Muscle of leg (tissue), 11 donors: ENCODE measurements around the gene OSBPL6. TPM values are rescaled to one million over a fixed set of nuclear protein-coding genes. Genes with fewer than 3 reads are reported as not detected.
"Not testable (repeated sequence)": the region's sequence is repeated elsewhere in the genome, so short reads cannot be mapped to it uniquely, and the experiment has no call there.

Experiments used
- DNase-seq: peaks from one replicate; pipeline ENCODE4 v3.0.0; 2013
- H3K27ac ChIP-seq: one replicate; pipeline ENCODE4 v1.5.1; 2013; ENCODE audit warnings: mild to moderate bottlenecking, low read length, control low read depth
- H3K27me3 ChIP-seq: one replicate; pipeline ENCODE4 v1.6.1; 2013; ENCODE audit warnings: low read length; ENCODE audit not compliant: control insufficient read depth, insufficient read depth
- H3K36me3 ChIP-seq: one replicate; pipeline ENCODE4 v1.6.1; 2013; ENCODE audit warnings: low read length; ENCODE audit not compliant: control insufficient read depth, insufficient read depth
- H3K4me1 ChIP-seq: one replicate; pipeline ENCODE4 v1.6.1; 2013; ENCODE audit warnings: low read length; ENCODE audit not compliant: control insufficient read depth, insufficient read depth
- H3K4me3 ChIP-seq: one replicate; pipeline ENCODE4 v1.5.1; 2013; ENCODE audit warnings: low read length, control low read depth
- H3K9me3 ChIP-seq: replicated peaks from 2 replicates; pipeline ENCODE4 v1.6.1; 2013; ENCODE audit warnings: low read depth, low read length; ENCODE audit not compliant: control insufficient read depth
- WGBS: methylation state at CpG from one replicate; pipeline ENCODE4 v1.1.5; 2013; ENCODE audit warnings: missing lambda C conversion rate; ENCODE audit not compliant: insufficient coverage; 5-methylcytosine and 5-hydroxymethylcytosine counted together
- polyA plus RNA-seq, 8 donors: library from polyadenylated mRNA; unstranded; fragments of 120-200 nt; gene quantifications; one replicate each; pipeline versions ENCODE4 v1.2.1 to v1.2.3, GENCODE V29; 2013; ENCODE audit warnings: inconsistent platforms in 1 of 8, low replicate concordance in 1 of 8; ENCODE audit not compliant: insufficient read length in 8 of 8, insufficient read depth in 1 of 8
- total RNA-seq: library from RNA; stranded (reverse); fragments of 120-200 nt; gene quantifications from one replicate; pipeline ENCODE4 v1.2.4, GENCODE V29; 2013

OSBPL6 gene
- total and polyA plus RNA-seq, 9 donors: 3.3 to 9.5 (median 5.4) TPM

DNA sequence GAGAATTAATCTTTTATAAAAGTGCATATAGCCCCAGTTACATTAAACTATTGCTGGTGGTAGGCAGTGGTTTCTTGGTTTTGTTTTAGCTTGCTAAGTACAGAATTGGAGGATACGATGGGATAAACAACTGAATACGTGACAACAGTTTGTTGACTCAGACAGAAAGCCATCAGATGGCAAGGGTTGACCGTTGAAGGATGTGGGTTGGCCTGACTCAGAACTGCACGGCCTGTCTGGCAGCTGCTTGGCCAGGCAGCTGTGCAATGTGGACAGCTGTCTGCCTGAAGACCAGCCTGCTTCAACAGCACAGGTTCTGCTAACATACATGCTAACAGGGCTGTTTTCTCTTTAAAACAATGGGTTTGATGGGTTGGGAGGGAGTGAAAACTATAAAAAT, 210.1 kb downstream of the OSBPL6 start:
- Histone ChIP-seq H3K9me3 (no peaks in the 10 kb centered on the region), H3K36me3 (no peaks in the 10 kb centered on the region), H3K27ac (peak overlapping the region; percentile 18), H3K4me1 (no peaks in the 10 kb centered on the region), H3K27me3 (no peaks in the 10 kb centered on the region), H3K4me3 (no peak overlapping the region)
- peak; percentile 81 for DNase-seq
- 36% methylated on average over 4 of the region's 4 CpGs for WGBS

DNA sequence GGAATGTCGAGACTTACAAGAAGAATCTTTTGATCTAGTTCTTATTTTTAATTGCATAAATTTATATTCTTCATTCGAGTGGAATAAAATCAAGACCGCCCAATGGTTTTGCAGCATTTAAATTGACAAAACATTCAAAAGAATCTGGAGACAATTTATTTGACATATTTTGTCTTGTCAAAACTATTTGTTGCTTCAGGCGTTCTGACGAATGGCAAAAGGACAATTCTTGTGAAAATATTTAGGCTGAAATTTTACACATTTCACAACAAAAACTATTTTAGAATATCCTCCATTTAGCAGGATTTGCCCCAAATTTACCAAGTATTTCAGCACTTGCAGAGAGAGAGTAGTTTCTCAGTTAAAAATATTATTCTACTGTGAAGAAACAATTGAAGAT, 214.9 kb downstream of the OSBPL6 start:
- Histone ChIP-seq H3K4me3 (no peak overlapping the region), H3K27me3 (no peaks in the 10 kb centered on the region), H3K4me1 (no peaks in the 10 kb centered on the region), H3K9me3 (no peaks in the 10 kb centered on the region), H3K27ac (no peak overlapping the region), H3K36me3 (no peaks in the 10 kb centered on the region)
- no CpG with 5 or more reads among the region's 5 CpGs for WGBS
- no peak for DNase-seq

DNA sequence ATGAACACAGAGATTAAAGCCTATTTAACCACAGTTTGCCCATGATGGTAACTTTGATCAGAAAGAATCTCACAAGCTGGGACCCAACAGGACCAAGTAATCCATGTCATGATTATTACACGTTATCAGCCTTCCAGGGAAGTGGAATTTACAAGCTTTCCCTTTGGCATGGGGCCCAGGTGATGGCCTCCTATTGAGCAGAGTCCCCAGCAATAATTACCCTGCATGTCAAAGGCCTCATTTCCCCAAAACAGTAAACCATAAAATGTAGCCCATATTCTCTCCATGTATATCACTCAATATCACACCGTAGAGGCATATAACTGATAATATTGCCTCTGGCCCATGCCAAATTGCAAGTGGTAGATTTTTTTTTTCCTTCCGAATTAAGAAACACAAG, 217.7 kb downstream of the OSBPL6 start:
- H3K9me3 ChIP-seq: no peaks in the 10 kb centered on the region
- no peaks in the 10 kb centered on the region for H3K27me3 ChIP-seq
- H3K4me3 ChIP-seq: no peak overlapping the region
- H3K27ac ChIP-seq: no peak overlapping the region
- H3K36me3 ChIP-seq: peaks cover 2% of the 10 kb centered on the region
- peaks cover 3% of the 10 kb centered on the region for H3K4me1 ChIP-seq
- 38% methylated on average over 1 of the region's 3 CpGs for WGBS
- no peak for DNase-seq

DNA sequence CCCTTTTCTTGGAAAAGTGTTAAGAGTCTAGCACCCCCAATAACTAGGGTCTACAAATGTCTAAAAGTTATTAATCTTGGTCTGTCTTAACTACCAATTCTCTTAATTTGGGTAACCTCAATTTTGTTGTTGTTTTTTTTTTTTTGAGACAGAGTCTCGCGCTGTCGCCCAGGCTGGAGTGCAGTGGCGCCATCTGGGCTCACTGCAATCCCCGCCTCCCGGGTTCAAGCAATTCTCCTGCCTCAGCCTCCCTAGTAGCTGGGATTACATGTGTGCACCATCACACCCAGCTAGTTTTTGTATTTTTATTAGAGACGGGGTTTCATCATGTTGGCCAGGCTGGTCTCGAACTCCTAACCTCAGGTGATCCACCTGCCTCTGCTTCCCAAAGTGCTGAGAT, 218.1 kb downstream of the OSBPL6 start:
- H3K4me3 ChIP-seq, H3K9me3 ChIP-seq, H3K4me1 ChIP-seq, H3K36me3 ChIP-seq, DNase-seq, H3K27ac ChIP-seq, H3K27me3 ChIP-seq: not testable (repeated sequence)
- WGBS: 100% methylated on average over 2 of the region's 8 CpGs

DNA sequence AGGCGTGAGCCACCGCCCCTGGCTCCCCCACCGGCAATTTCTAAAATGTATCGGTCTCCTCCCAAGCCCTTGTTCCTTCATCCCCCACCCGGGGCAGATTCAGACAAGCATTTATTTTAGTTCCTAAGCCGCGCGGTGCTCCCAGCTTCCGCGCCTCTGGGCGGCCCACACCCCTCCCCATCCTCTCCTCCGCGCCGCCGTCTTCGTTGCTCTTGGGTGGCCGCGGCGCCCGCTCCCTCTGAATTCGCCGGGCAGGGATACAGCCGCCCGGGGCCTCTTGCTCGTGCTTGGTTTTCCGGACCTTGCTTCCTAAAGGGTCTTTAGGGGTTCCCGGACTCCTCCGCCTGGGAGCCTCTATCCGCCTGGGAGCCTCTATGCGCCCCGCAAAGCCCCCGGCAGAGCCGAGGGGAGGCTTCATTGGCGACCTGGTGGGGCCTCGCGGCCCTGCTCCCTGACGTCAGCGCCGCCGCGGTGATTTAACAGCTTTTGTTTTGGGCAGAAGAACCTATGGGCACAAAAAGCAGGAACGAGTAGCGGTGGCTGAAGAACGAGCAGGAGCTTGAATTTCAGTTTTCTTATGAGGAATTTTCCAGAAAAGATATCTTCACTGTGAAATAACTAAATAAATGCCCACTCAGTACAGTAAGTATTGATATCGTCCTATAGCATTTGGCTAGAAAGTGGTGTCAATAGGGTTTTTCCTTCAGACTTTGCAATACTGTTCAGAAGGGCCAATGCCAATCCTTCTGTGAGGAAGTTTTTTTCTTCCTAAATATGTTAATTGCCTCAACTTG, 219.4 kb downstream of the OSBPL6 start:
- Histone ChIP-seq H3K4me3 (peak overlapping the region; percentile 75), H3K9me3 (no peaks in the 10 kb centered on the region), H3K4me1 (peaks cover 3% of the 10 kb centered on the region), H3K36me3 (peaks cover 2% of the 10 kb centered on the region), H3K27me3 (no peaks in the 10 kb centered on the region), H3K27ac (peak overlapping the region; percentile 97)
- WGBS: 1% methylated on average over 41 of the region's 45 CpGs
- DNase-seq: peak; percentile 86

DNA sequence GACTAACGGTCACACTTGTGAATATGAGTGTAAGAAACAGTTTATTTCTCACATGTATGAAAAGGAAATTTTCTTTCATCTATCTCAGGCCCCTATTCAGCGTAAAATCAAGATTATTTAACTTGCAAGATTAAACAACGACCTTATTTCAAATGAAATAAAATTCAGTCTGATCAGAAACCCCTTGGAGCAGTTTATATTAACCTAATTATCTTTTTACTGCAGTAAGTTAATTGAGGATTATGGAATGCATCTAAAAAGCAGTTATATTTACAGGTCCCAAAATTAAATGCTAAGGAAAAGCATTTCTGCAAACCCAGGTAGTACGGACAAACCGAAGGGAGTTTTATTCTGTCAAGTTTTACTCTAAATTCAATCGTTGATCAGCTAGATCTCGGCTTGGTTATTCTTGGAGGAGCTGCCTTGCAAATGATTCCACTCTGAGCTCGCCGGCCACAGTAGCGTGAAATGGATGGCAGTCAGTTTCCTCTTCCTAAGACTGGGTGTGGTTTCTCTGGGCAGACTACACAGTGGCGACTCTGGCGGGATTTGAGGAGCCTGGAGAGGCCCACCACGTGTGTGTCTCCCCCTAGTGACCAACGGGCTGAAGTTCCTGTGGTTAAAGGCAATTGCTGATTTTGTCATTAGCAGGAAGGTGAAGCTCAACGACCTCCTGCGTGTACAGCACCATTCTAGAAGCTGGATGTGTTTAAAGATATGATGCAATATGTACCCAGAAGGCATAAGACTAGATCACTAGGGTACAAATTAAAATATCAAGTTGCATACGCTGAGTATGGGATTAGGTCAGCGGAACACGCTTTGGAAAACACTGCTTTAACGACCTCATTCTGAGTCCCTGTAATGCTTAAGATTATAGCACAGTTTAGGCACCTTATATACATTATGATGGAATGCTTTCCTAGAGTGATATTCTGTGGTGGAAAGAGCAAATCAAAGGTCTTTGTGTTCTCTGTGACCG, 220.2 kb downstream of the OSBPL6 start:
- peak overlapping the region; percentile 75 for H3K4me3 ChIP-seq
- H3K27ac ChIP-seq: peak overlapping the region; percentile 97
- DNase-seq: peak; percentile 96
- WGBS: 10% methylated on average over 12 of the region's 21 CpGs
- peaks cover 3% of the 10 kb centered on the region for H3K4me1 ChIP-seq
- no peaks in the 10 kb centered on the region for H3K27me3 ChIP-seq
- no peaks in the 10 kb centered on the region for H3K9me3 ChIP-seq
- H3K36me3 ChIP-seq: peaks cover 2% of the 10 kb centered on the region

DNA sequence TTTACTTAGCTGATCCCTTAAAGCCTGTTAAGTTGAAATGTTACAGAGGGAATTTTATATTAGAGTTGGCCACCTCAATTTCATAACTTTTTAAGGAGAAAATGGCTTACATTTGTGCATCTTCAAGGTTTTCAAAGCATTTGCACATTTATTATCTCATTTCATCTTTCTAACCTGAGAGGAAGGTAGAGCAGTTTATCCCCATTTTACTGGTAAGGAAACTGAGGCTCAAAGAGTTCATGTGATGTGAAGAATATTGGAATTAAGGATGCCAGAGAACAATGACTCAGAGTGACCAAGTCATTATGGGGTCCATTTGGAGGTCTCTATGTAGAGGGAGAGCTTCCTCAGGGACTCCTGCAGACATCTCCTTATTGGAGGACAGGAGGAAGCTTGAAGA, 221.7 kb downstream of the OSBPL6 start:
- no peak for DNase-seq
- no peak overlapping the region for H3K27ac ChIP-seq
- H3K4me3 ChIP-seq: no peak overlapping the region
- no peaks in the 10 kb centered on the region for H3K27me3 ChIP-seq
- no peaks in the 10 kb centered on the region for H3K9me3 ChIP-seq
- H3K36me3 ChIP-seq: peaks cover 2% of the 10 kb centered on the region
- peaks cover 3% of the 10 kb centered on the region for H3K4me1 ChIP-seq

DNA sequence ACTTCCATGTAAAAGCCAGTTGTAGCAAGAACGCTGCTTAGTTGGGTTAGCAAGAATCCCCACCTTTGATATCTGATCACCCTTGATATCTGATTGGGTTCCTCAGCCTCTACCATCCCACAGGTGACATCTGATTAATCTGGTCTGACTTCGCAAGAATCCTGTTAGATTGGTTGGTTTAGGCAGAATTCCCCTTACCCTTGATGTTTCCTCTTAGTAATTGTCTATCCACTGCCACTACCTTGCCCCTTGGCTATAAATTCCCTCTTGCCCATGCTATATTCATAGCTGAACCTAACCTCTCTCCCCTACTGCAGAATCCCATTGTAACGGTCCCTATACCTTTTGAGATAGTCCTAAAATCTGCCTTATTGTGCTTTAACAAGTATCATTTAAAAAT, 223.6 kb downstream of the OSBPL6 start:
- H3K4me1 ChIP-seq: peaks cover 3% of the 10 kb centered on the region
- H3K4me3 ChIP-seq: no peak overlapping the region
- H3K9me3 ChIP-seq: no peaks in the 10 kb centered on the region
- WGBS: no CpG with 5 or more reads among the region's 3 CpGs
- H3K36me3 ChIP-seq: peaks cover 2% of the 10 kb centered on the region
- DNase-seq: no peak
- no peak overlapping the region for H3K27ac ChIP-seq
- H3K27me3 ChIP-seq: no peaks in the 10 kb centered on the region

DNA sequence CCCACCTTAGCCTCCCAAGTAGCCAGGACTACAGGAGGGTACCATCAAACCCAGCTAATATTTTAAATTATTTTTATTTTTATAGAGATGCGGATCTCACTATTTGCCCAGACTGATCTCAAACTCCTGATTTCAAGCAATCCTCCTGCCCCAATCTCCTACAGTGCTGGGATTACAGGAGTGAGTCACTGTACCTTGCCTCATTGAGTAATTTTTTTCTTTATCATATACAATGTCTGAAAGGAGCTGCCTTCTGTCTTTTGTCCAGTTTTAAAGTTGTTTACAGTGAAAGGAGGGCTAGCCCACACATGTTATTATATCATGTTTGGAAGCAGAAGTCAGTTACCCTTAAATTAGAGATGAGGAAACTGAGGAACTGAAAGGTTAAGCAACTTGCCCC, 224.1 kb downstream of the OSBPL6 start:
- no peak overlapping the region for H3K4me3 ChIP-seq
- WGBS: no CpG with 5 or more reads among the region's 1 CpG
- no peaks in the 10 kb centered on the region for H3K27me3 ChIP-seq
- H3K9me3 ChIP-seq: no peaks in the 10 kb centered on the region
- H3K27ac ChIP-seq: no peak overlapping the region
- H3K4me1 ChIP-seq: peaks cover 3% of the 10 kb centered on the region
- DNase-seq: no peak
- H3K36me3 ChIP-seq: peaks cover 4% of the 10 kb centered on the region

DNA sequence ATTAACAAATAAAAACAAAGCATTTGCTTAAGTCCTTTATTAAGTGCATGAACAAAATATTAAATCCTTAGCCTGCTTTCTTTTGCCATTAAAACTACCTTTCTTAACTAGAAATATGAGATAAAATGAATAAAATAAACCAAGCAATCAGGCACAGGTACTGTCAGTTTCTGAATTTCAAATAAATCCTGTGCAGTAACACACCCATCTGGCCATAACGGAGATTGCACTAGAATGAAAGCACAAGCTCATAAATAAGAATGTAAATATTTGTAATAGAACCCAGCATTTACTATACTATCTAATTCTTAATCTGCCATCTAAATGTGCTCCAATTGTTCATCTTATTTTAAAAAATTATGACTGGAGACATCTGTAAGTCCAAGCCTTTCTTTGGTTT, 224.8 kb downstream of the OSBPL6 start:
- Histone ChIP-seq H3K4me3 (no peak overlapping the region), H3K27me3 (no peaks in the 10 kb centered on the region), H3K36me3 (peaks cover 4% of the 10 kb centered on the region), H3K9me3 (no peaks in the 10 kb centered on the region), H3K4me1 (peaks cover 3% of the 10 kb centered on the region), H3K27ac (no peak overlapping the region)
- WGBS: no CpG with 5 or more reads among the region's 1 CpG
- no peak for DNase-seq
